Fibroblast of the aortic adventitia (primary cell): Measurements from ENCODE around the gene CCDC141. TPM values are rescaled to one million over a fixed set of nuclear protein-coding genes. Genes with fewer than 3 reads are reported as not detected.

Experiments
- DNase-seq: peaks from one replicate; pipeline ENCODE4 v3.0.0-alpha.2; 2010; ENCODE audit warnings: low read depth
- H3K4me3 ChIP-seq: 2 replicates; pipeline ENCODE4 v1.5.1; 2011; ENCODE audit warnings: low read depth, mild to moderate bottlenecking, control low read depth, low read length, moderate library complexity
- CTCF ChIP-seq: IDR thresholded peaks from 2 replicates; pipeline ENCODE4 v1.5.1; 2011; ENCODE audit warnings: mild to moderate bottlenecking, low read length, control low read depth, inconsistent platforms; ENCODE audit not compliant: insufficient read depth
- total RNA-seq: library from RNA; depleted of rRNA; stranded (reverse); fragments of >200 nt; gene quantifications from 2 replicates; pipeline ENCODE4 v1.2.3, GENCODE V29; 2012; ENCODE audit warnings: low replicate concordance

Gene CCDC141
- total RNA-seq, 1 donor: 2.7 TPM

- no peak for DNase-seq
- TF ChIP-seq CTCF: no peak
- H3K4me3 ChIP-seq: no peak overlapping the region
Observed at GRCh38 chr2:178881075-178881474, 168.9 kb downstream of the CCDC141 start.

GRCh38 chr2:178880257-178880656, 169.7 kb downstream of the CCDC141 start:
- no peak for TF ChIP-seq CTCF
- H3K4me3 ChIP-seq: no peak overlapping the region
- DNase-seq: no peak

- no peak overlapping the region for H3K4me3 ChIP-seq
- DNase-seq: peak; percentile 39
- no peak for TF ChIP-seq CTCF
Observed at GRCh38 chr2:178877874-178878273, 172.1 kb downstream of the CCDC141 start.

GRCh38 chr2:178874529-178875240, 175.3 kb downstream of the CCDC141 start:
- H3K4me3 ChIP-seq: no peak overlapping the region
- no peak for TF ChIP-seq CTCF
- DNase-seq: peak; percentile 66

- DNase-seq: peak; percentile 36
- no peak overlapping the region for H3K4me3 ChIP-seq
- no peak for TF ChIP-seq CTCF
Observed at GRCh38 chr2:178873912-178874311, 176.0 kb downstream of the CCDC141 start.

- no peak for DNase-seq
- no peak for TF ChIP-seq CTCF
- H3K4me3 ChIP-seq: no peak overlapping the region
Observed at GRCh38 chr2:178871536-178871935, 178.4 kb downstream of the CCDC141 start.

- peak; percentile 31 for DNase-seq
- no peak for TF ChIP-seq CTCF
- no peak overlapping the region for H3K4me3 ChIP-seq
Observed at GRCh38 chr2:178870703-178871102, 179.2 kb downstream of the CCDC141 start.
